Measurements from ENCODE around the gene TCEAL6.
"Not testable (repeated sequence)": the region's sequence is repeated elsewhere in the genome, so short reads cannot be mapped to it uniquely, and the experiment has no call there.

TCEAL6 gene

DNA sequence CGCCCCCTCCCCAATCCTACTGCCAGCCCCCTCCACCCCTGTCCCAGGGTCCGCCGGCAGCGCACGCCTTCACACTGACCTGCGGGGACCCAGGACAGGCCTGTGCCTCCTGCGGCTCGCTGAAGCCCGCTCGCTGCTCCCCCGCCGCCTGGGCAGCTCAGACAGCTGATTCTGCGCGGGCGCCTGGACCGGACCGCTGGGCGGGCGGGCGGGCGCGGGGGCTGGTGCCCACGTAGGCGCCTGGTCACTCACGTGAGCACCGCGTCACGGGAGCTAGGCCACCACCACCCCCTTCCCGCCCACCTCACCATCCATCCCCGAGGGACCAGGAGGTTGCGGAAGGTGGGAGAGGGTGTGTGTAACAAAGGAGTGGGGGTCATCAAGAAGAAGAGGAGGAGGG is at the start of gene TCEAL6:
TSS of gene TCEAL6 (minus strand) at position 208 of the 400 bp plus-strand sequence.
- DNase-seq, result not testable (repeated sequence)

DNA sequence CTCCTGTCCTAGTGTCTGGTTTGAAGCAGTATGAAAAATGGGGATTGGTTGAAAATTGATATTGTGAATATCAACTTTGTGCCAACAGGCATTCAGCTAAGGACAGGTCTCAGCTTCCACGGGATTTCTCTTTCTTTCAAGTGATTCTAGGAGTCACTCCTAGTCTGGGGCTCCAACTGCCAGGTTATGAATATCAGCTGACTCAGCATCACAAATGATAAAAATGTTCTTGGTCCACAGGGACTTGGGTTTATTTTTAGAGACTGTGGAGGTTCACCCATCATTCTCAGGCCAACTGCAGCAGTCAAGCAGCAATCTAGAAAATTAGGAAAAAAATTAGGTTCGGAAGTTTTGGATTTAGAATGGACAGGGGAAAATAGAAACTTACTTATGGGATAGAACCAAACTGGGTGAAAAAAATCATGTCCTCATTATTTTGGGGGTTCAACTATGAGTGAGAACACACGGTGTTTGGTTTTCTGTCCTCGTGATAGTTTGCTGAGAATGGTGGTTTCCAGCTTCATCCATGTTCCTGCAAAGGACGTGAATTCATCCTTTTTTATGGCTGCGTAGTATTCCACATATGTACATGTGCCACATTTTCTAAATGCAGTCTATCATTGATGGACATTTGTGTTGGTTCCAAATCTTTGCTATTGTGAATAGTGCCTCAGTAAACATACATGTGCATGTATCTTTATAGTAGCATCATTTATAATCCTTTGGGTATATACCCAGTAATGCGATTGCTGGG is 43.9 kb upstream of the TCEAL6 start:
- DNase-seq, result no peak

DNA sequence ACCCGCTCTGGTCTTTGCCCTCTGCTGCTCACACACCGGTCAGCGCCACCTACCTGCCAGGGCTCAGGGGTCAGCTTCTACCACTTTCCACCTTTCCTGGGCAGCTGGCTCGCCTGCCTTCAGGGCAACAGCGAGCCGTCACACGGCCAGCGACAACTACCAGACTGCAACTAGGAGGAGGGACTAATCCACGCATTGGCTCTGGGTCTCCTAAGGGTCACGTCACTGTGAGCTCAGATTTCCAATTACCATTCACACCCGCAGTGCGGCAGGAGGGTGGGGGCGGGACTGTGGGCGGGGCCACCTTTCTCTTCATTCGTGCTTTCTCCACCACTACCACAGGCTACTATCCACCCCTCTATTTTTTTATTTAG is 13.5 kb upstream of the TCEAL6 start, which contains the start of gene BEX5:
TSS of gene BEX5 (minus strand) at position 172 of the 374 bp plus-strand sequence. CDS start 1,712 bp downstream, outside the sequence.
- DNase-seq, result peak; percentile 38 to 43

DNA sequence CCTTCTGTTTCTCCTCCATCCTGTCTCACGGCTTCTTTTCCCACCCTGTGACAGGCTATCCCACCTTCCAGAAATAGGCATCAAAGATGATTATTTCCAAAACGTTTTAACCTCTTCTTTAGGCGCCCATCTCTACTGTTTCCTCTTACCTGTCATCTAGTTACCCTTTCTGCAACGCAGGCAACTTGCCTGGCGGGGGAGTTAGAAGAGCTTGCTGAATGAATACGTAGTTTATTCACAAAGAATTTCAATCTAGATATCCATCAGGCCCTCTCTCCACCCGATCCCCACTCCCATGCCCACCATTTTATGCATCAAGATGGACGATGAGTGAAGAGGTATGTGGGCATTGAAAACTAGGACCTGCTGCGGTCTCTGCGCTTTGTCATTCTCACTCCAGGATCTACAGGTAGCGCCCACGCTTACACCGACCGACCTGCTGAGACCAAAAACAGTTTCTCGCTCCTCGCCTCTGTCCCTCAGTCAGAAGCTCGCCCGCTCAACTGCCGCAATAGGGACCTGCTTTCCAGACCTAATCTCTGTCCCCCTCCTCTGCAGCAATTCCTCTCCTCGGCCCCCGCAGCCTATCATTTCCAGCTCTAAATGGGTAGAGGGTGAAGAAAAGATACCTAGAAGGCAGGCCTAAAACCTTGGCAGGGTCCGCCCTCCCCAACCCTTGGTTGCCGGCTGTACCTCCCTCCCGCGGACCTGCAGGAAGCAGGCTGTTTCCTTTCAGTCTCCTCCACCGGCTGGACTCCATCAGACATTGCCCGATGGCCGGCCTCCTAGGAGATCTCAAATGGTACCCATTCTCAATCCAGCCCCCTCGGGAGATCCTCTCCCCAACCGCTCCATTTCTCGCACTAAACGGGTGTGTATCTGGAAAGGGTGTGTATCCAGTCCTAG is 12.9 kb upstream of the TCEAL6 start:
- peak; percentile 13 to 21 for DNase-seq

DNA sequence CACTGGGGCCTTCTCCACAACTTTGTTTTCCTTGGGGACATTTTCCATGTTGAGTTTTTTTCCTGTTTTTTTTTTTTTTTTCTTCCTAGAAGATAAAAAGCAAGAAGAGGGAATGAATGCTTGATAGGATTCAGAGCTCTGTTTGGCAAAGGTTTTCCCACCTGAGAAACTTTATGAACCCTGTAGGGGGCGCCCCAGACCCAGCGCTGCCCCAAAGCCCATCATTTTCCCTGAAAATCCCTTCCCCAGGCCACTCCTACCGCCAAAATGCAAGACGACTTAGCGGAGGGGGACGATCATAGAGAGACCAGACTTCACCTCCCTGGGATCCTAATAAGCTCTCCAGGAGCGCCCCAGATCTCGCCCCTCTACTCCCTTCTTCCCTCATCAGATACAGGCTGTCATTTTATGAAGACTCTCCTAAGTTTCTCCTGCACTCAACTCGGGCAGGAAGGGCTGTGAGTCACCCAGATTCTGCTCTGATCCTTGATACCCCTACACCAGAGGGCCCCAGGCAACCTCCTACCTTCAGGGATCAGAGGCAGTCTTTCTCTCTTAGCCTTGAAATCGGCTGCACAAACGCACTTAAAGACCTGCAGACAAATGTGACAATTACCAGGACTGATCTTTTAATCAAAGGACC is 12.1 kb upstream of the TCEAL6 start:
- DNase-seq, result peak; percentile 2 to 21

DNA sequence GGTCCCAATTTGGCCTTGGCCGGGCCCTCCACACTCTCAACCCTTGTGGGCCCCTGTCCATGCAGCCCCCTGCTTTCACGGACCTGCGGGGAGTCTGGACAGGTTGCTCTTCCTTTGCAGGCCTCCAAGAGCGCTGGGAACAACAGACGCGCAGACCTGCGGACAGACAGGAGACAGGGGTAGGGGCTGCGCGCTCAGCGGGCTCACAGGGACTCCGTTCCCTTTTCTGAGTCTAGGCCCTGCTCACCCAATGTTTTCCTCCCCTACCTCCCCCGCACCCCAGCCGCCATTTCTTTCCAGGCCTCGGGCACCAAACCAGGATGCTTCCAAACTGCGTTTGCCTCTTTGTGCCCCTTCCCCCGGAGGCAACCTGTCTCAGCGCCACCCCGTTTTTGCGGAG is 650 bp downstream of the TCEAL6 start:
- DNase-seq, result not testable (repeated sequence)

DNA sequence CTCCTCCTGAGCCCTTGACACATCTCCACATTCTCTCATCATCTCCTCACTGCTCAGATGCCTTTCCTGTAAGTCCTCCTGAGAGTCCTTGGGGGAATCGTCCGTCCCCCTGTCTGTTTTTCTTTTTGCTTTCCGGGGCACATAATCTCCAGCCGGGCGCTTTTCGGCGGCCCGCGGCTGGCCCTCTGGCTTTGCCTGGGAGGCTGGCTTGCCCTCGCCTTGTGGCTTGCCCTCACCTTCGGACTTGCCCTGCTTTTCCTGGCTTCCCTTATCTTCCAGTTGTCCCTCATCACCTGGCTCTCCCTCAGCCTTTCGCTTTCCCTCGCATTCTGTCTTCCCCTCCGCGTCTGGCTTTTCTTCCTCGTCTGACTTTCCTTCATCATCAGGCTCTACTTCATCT is 1.4 kb downstream of the TCEAL6 start:
- not testable (repeated sequence) for DNase-seq

DNA sequence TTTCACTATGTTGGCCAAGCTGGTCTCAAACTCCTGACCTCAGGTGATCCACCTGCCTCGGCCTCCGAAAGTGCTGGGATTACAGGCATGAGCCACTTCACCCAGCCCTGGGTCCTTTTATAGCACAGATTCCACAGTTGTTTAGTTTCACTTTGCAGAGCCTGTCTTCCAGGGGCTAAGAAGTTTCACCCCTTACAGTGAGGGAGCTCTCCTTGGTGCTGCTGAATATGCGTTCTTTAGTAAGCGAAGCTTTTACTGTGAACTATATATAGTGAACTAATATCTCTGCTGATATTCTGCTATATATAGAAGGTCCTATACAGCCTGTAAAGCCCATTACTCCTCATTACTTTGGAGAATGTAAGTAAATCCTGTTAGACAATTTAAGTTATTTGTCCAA is 4.2 kb downstream of the TCEAL6 start:
- no peak for DNase-seq

DNA sequence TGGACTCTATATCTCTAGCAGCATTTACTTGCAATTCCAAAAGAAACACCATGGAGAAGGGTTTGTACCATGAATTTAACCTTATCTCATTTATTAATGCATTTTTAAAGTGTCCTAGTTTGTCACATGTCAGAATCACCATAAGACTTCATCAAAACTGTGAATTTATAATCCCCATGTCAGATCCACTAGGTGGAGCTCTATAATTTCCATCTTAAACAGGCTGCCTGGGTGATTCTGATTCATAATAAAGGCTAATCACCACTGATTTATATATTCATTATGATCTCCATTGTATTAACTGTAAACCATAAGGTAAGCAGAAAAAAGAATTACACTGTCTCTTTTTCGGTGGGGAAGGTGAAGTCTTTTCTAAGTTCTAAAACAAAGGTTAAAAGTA is 12.8 kb downstream of the TCEAL6 start:
- DNase-seq, result no peak

DNA sequence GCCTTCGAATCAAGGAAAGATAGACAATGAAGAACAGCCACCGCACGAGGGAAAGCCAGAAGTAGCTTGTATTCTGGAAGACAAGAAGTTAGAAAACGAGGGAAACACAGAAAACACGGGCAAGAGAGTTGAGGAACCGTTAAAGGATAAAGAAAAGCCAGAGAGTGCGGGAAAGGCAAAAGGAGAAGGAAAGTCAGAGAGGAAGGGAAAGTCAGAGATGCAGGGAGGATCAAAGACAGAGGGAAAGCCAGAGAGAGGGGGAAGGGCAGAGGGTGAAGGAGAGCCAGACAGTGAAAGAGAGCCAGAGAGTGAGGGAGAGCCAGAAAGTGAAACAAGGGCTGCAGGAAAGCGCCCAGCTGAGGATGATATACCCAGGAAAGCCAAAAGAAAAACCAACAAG is 15.4 kb downstream of the TCEAL6 start:
- no peak for DNase-seq

DNA sequence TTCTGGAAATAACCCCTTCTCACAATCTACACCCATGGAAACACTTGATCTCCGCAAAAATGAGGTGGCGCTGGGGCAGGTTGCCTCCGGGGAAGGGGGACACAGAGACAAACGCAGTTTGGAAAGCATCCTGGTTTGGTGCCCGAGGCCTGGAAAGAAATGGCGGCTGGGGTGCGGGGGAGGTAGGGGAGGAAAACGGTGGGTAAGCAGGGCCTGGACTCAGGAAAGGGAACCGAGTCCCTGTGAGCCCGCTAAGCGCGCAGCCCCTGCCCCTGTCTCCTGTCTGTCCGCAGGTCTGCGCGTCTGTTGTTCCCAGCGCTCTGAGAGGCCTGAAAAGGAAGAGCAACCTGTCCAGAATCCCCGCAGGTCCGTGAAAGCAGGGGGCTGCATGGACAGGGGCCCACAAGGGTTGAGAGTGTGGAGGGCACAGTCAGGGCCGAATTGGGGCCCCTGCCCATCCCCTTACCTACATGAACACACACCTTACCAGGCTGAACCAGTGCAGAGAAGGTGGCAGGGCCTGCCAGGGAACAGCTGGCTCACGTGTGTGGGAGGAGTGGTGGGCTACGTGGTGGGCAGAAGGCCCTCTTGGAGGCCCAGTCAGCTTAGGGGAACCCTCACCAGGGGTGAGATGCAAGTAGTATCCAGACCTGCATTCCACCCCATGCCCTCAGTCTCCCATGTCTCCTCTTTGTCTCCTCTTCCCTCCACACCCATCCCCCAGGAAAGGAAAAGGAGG is 16.0 kb downstream of the TCEAL6 start:
- DNase-seq, result not testable (repeated sequence)

DNA sequence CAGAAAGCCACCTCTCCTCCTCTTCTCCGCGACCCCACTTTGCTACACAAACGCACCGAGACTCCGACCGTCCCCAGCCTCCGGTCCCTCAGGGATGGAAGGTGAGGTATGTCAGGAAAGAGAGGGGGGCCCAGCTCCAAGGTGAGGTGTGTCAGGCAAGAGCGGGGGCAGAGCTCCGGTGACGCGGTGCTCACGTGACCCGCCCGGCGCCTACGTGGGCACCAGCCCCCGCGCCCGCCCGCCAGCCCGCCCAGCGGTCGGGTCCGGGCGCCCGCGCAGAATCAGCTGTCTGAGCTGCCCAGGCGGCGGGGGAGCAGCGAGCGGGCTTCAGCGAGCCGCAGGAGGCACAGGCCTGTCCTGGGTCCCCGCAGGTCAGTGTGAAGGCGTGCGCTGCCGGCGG is 16.8 kb downstream of the TCEAL6 start, which contains the start of gene TCEAL2:
TSS of gene TCEAL2 (plus strand) at position 244 of the 400 bp plus-strand sequence. CDS start 1,152 bp downstream, outside the sequence.
- DNase-seq, result not testable (repeated sequence)

DNA sequence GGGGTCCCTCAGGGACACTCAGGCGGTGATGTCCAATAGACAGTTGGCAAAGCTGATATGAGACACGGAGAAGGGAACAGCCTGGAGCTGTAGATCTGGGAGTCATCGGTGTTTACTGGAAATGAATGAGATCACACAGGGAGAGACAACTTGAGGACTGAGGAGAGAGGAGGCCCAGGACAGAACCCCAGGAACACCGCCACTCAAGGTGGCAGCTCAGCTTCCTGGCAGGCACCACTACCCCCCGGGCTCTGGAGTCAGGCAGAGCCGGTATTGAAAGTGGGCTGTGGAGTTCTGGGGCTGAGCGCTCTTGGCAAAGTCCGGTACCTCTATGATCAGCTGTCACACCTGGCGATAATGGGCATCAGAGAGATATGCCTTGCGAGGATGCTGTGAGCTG is 17.3 kb downstream of the TCEAL6 start:
- DNase-seq, result not testable (repeated sequence)

DNA sequence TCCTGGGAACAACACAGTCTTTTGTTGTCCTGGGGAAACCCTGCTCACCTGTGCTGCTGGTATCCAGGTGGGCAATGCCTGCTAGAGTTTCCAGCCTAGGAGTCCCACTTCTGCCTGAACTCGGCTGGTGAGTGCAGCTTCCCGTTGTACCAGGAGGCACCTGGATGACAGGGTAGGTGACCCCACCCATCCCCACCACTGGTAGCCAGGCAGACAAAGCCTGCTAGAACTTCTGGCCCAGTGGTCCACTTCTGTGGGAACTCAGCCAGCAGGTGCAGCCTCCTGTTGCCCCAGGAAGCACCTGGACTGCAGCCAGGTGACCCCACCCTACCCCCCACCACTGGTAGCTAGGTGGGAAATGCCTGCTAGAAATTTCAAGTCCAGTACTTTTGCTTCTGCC is 26.5 kb downstream of the TCEAL6 start:
- no peak for DNase-seq

DNA sequence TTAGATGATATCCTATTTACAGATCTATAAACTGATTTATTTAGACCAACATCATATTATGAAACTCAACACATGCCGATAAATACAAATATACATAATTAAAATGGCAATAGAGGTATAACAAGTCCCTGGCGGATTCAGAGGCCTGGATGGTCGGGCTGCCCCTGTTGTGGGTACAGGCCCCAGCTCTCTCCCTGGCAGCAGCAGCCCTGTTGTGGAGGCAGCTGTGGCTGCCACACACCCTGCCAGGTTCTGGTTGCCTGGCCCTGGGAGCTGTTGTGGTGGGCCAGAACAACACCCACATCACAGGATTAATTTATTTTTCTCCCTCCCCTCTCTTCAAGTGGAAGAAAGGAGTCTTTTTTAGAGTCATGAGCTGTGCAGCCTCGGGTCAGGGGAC is 28.9 kb downstream of the TCEAL6 start:
- DNase-seq, result no peak

All from activated CD4-positive, alpha-beta T cell treated with anti-CD3 and anti-CD28 coated beads, Interleukin-2, amount 50 U/mL, for 48 hours (primary cell).